COR-L47 (cell line): ENCODE results near the gene TBCCD1.

Experiments
- DNase-seq: peaks from one replicate; lab custom pipeline; 2025; lab: John Stamatoyannopoulos, UW

TBCCD1 gene, protein sequence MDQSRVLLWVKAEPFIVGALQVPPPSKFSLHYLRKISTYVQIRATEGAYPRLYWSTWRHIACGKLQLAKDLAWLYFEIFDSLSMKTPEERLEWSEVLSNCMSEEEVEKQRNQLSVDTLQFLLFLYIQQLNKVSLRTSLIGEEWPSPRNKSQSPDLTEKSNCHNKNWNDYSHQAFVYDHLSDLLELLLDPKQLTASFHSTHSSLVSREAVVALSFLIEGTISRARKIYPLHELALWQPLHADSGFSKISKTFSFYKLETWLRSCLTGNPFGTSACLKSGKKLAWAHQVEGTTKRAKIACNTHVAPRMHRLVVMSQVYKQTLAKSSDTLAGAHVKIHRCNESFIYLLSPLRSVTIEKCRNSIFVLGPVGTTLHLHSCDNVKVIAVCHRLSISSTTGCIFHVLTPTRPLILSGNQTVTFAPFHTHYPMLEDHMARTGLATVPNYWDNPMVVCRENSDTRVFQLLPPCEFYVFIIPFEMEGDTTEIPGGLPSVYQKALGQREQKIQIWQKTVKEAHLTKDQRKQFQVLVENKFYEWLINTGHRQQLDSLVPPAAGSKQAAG

DNA sequence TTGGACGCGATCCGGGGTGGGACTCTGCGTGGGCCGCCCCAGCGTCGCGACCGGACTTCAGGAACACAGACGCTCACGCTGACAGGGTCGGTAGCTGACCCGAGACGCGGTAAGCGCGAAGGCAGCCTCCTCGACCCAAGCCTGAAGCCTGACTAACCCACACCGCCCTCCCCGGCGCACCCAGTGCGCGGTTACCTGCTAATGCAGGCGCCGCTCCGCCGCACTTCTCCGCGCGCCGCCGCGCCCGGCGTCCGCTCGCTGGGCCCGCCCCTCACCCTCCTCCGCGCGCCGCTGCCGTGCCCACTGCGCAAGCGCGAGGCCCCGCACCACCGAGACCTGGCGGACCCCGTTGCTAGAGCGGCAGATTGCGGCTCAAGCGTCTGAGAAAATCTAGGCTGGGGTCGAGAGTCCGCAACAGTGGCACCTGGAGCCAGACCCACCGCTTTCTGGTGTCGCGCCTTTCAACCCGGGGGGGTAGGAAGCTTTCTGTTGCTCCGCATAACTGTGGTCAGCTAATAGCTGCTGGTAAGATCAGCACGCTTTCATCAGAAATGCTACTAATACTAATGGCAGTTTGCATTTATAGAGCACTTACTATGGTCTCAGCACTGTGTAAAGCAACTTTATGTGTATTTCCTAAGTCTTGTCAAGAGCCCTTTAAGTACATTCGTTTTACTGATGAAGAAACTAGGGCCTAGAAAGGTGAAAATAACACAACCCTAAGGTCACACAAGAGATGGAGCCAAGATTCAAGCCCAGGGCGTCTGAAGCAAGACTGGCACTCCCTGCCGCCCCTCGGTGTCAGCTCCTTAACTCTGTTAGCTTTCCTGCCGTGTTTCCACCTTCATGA is at the start of gene TBCCD1:
Gene TBCCD1, minus strand, starts transcription at position 268 of the 850 bp plus-strand sequence. CDS start 3,010 bp downstream, outside the sequence.
- peak; percentile 92 for DNase-seq

- no peak for DNase-seq
These were observed 49.1 kb upstream of the TBCCD1 start for GRCh38 chr3:186616299-186616617.

DNA sequence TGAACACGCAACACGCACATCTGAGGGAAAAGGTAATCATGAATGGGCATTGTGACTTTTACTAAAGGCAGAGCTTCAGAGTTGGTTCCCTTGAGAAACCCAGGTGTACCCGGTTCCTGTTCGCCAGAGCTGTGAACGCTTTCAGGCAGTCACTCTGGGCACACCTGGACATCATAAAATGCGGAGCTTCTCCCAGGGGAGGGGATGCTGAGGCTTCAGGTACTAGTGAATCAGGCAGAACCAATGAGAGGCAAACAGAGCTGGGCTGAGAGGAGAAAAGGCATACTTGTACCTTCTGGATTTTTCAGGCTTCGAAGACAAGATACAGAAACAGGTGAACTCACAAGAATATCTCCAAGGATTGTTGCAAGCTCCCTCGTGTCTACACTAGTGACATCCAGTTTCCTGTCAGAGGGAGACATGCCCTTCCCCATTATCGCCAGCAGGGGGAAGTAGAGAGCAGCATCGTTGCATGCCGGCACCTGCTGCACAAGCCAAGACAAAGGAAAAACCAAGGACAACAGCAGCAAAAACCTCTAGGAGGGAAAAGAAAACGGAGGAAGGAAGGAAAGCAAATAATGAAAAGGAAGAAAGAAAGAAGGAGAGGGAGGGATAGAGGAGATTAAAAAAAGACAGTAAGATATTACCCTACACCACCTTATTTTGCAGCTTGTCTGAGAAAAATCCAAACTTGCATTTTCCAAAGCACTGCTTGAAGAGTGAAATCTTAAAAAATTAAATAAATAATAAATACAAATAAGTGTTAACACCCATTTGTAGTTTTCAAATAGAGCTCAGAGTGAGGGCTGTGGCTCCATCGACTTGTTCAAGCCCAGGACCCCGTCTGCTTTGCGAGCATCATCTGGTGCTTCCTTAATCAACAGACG is 47.7 kb upstream of the TBCCD1 start:
- peak; percentile 69 for DNase-seq

DNA sequence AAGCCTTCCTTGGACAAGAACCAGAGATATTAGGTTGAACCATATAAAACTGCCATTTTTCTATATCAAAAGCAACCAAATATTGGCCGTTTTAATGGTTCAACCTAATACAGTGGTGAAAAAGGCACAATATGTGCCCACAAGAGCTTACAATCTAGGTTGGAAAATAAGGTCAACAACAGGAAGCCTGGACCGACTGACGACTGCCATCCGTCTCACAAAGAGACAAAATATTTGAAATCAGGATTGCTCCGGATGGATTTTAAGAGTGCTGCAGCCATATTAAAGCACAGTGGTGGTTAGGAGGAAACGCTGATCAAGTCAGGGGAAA is 47.1 kb upstream of the TBCCD1 start:
- no peak for DNase-seq

GRCh38 chr3:186613637-186614265 is 46.6 kb upstream of the TBCCD1 start:
- no peak for DNase-seq

GRCh38 chr3:186612721-186613636 is 45.8 kb upstream of the TBCCD1 start, which contains the start of gene AHSG:
Gene AHSG, plus strand, starts transcription at chr3:186613060. Its CDS starts 82 bp downstream, at chr3:186613142.
- DNase-seq, result no peak

- DNase-seq, result no peak
These were observed 44.9 kb upstream of the TBCCD1 start for GRCh38 chr3:186612065-186612464.

DNA sequence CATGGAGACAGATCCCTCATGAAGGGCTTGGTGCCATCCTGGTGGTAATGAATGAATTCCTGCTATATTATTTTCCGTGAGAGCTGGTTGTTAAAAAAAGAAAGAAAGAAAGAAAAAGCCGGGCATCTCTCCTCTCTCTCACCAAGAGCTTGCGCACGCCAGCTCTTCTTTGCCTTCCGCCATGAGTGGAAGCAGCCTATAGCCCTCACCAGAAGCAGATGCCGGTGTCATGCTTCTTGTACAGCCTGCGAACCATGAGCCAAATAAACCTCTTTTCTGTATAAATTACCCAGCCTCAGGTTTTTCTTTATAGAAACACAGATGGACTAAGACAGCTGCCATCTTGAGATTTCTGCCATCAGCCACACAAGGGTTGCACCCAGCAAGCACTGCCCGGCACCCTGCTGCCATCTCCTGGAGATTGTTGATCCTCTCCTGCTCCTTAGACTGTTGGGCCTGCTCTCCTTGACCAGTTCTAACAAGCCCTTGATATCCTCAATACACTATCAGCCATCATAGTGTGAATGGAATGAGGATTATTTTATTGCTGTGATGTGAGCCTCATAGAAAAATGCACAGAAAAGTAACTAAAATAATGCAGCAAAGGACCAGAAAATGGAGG is 42.2 kb upstream of the TBCCD1 start:
- no peak for DNase-seq

- DNase-seq, result no peak
These were observed 41.6 kb upstream of the TBCCD1 start for GRCh38 chr3:186608624-186609215.

DNA sequence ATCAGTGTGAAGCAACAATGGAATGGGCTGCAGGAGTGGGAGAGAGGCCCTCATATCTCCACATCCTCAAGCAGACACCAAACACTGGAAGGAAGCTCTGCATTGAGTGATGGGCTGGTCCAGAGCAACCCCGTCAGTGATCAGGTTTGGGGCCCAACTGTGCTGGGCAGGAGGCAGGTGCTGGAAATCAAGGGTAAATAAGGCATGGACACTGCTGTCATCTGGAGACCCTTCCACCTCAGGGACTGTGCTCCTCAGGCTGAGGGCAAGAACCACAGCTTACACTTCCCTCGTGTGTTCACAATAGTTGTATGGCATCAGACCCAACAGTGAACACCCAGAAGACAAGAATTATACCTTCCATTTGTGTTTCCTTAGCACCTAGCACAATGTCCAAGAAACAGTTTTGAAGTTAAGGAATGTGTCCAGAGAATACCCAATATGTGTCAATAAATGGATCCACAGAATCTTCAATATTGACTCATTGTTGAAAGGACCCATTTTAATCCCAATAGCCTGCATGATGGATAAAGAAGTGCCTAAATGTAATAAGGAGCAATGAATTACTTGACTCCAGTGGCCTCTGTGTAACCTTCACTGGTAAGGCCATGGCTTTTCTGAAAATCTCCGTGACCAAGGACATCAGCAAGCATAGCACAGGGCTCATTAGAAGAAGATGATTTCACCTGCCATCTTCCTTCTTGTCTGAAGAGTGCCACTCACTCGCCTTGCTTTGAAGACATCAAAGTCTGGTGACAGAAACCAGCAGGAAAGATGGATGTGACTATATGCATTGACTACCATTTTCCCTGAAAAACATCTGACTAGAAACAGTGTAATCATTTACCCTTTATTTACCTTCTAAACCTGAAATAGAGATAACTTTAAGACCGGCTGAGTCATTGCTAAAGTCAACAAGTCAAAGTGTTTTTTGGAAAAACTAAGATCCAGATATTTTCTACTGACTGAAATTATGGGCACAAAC is 38.7 kb upstream of the TBCCD1 start:
- DNase-seq, result no peak

DNA sequence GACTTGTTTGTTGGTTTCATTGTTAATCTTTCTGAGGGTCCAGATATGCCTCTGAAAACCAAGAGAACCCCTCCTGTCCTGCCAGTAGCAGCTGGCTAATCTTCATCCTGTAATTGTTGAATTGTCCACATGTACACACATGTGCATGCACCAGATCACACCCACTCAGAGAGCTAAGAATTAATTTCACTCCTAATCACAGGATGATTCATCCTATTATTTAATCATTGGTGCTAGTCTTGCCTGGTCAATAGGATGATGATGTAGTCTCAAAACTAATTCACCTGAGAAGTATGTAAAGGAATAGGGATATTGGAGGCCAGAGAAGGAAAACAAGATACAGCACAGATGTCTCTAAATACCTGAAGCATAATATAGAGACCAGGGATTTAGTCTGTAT is 37.9 kb upstream of the TBCCD1 start:
- no peak for DNase-seq

GRCh38 chr3:186603159-186603558 is 36.0 kb upstream of the TBCCD1 start:
- DNase-seq, result no peak

GRCh38 chr3:186600896-186601295 is 33.8 kb upstream of the TBCCD1 start:
- DNase-seq, result no peak

- DNase-seq, result no peak
These were observed 32.6 kb upstream of the TBCCD1 start for GRCh38 chr3:186599785-186600166.

GRCh38 chr3:186599142-186599784 is 32.1 kb upstream of the TBCCD1 start:
- DNase-seq, result no peak

DNA sequence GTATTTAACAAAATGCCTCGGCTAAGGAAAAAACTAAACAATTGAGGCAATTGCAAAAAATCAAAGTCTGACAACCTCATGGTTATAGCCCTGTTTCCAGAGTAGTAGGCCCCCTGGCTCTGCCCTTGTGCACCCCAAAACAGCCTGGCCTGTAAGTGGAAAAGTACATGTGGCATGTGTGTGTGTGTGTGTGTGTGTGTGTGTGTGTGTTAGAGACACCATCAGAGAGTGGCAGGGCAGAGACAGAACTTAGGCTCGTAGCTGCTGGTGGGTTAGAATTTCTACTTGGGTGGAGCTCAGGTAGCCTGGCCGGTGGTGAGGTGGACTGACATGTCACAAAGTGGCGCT is 31.6 kb upstream of the TBCCD1 start:
- DNase-seq, result no peak

DNA sequence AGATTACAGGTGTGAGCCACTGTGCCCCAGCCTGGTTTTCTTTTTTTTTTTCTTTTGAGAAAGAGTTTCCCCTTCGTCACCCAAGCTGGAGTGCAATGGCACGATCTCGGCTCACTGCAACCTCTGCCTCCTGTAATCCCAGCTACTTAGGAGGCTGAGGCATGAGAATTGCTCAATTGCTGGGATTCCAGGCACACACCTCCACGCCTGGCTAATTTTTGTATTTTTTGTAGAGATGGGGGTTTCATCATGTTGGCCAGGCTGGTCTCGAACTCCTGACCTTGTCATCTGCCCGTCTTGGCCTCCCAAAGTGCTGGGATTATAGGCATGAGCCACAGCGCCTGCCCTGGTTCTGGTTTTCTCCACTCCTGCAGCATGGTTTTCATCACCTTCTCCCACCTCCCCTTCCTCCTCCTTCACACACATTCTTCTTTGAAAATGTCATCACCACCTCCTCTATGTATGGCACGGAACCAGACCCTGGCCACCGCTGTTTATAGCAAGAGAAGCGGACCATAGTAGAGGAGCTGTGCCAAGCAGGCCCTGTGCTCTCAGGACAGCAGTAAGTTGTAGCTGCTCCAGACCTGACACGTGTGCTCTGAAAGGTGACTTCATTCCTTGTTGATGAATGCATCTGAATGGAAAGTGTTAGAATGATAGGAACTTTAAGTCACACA is 31.1 kb upstream of the TBCCD1 start:
- no peak for DNase-seq
